PFSK-1 (cell line): ENCODE results near the gene PPM1A.

Experiments used
- POLR2AphosphoS5 ChIP-seq: IDR thresholded peaks from 2 replicates; pipeline ENCODE4 v1.6.1; 2012; ENCODE audit warnings: low read depth, mild to moderate bottlenecking, control low read depth, low read length, moderate library complexity
- TAF1 ChIP-seq: IDR thresholded peaks from 2 replicates; pipeline ENCODE4 v1.6.1; 2012; ENCODE audit warnings: low read length, control low read depth, borderline replicate concordance; ENCODE audit not compliant: insufficient read depth

DNA sequence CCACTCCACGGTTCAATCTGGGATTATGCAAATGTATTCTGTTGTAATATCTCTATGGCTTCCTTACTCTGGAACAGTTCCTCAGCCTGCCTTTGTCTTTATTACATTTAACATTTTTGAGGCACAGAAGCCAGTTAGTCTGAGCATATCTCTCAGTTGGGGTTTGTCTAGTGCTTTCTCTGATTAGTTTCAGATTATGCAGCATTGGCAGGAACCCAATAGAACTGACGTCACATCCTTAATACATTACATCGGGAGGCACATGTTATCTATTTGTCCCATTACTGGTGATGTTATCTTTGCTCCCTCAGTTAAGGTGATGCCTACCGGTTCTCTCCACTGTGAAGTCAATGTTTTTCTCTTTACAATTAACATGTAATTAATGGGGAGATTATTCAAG is 62.4 kb downstream of the PPM1A start:
- TF ChIP-seq TAF1 (no peak), POLR2AphosphoS5 (no peak)
